GM19324 (cell line): ENCODE results near the gene RFTN1.
"Not testable (repeated sequence)": the region's sequence is repeated elsewhere in the genome, so short reads cannot be mapped to it uniquely, and the experiment has no call there.

Source experiments
- ATAC-seq: cut with Tn5 transposase; IDR thresholded peaks from one replicate; pipeline ENCODE4 v1.9.1; 2021; ENCODE audit warnings: mild to moderate bottlenecking, moderate library complexity; ENCODE audit not compliant: unreplicated experiment, low FRiP score

RFTN1 gene

DNA sequence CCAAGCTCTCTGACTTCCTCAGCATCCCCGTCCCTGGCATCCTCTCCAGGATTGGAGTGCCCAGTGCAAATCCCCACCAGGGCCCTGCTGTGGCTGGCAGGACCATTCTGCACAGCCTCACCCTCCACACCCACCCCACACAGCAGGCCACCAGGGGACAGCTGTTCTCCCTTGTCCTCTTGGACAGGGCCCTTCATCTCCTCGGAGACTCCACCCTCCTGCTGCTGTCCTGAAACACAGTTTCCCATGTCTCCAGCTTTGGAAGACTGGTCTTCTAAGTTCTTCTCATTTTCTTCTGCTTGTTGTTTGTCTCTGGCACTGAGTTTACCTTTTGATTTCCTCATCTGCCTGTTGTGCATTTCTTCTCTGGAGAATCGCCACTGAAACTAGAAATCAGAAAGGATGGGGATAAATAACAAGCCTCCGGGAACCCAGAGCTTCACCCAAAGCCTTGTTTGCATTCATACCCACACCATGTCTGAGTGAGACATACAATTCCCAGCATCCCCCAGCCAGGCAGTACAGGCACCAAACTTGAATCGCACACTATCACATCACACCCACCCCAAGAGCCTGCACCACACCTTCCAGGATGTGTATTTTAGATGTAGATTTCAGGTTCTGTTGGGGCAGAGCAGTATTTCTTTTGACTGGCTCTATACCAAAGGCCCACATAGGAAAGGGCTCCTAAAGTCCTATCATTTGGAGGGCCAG lies 196.5 kb downstream of the RFTN1 start:
- no peak for ATAC-seq

DNA sequence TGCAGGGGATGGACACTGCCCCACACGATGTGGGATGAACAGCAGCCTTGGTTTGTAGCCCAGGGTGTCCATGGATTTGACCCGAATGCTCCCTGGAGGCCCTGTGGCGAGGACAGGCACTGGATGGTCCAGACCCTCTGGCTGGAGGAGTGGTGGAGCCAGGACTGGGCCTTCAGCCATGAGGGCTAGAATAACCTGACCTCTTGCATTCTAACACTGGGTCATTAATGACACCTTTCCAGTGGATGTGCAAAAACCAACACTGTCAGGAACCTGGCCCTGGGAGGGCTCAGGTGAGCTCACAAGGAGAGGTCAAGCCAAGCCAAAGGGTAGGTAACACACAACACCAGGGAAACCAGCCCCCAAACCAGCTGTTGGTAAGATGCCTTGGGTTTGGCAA lies 197.1 kb downstream of the RFTN1 start:
- no peak for ATAC-seq

DNA sequence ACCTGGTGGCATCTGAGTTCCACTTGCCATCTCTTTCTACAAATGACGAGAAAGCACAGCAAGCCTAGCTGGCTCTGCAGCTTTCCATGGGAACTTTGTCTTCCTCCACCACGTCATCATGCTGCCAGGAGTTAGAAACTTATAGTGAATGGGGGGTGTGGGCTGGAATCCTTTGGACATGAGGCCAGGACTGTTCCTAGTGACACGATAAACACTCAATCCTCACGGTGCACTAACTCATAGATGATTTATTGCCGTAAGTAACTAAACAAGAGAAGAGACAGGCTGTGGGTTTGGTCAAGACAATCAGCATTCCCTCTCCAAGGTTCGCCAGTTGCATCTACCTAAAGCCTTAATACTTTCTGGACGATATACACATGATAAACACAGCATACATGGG lies 197.9 kb downstream of the RFTN1 start:
- no peak for ATAC-seq

DNA sequence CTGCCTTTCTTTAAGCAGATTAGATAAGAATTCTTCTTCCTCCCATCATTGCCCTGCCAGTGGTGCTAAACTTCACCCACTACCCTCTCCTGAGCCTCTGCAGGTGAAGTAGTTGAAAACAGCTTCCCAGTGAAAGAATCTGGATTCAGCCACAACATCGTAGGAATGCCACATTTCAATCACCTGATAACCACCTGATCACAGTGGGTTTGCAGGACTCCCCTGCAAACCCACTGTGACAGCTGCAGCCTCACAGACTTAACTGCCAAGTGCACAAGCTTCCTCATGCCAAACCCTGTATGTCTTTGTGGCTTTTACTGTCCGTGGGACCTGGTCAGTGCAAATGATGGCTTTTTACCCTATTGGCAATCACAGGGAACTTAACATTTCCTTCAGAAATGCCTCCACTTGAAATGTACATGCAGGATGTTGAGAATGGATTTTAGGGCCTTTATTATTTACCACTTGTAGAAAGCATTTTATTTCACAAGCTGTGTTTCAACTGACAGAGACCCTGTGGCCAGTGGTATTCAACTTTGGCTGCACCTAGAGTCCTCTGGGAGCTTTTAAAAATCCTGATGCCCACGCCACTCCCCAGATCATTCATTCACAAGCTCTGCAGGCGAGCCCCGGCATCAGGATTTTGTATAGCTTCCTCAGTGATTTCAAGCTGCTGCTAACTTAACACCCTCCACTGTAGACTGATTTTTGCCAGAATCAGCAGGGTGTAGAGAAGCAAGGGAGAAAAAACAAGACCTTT lies 199.4 kb downstream of the RFTN1 start:
- ATAC-seq, result no peak

DNA sequence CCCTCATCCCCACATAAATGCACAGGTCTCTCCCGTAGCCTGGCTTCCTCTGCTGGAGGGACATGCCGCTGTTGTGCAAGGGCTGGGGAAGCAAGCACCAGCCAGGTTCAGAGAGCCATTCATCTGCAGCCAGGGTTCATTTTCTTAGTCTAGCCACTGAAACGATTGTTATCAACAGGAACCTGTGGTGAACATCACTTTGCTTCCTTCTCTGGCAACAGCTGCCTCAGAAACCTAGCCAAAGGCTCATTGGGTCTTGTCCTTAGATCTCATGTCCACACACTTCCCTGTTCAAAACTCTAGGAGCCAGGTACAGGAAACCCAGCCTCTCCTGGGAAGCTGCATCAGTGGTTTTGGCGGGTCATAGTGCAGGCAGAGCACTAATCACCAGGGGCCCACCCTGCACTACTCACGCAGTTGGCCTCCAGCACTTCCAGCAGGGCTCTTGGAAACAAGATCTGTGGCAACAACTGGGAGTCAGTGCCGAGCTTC lies 201.5 kb downstream of the RFTN1 start:
- peak; percentile 45 for ATAC-seq

DNA sequence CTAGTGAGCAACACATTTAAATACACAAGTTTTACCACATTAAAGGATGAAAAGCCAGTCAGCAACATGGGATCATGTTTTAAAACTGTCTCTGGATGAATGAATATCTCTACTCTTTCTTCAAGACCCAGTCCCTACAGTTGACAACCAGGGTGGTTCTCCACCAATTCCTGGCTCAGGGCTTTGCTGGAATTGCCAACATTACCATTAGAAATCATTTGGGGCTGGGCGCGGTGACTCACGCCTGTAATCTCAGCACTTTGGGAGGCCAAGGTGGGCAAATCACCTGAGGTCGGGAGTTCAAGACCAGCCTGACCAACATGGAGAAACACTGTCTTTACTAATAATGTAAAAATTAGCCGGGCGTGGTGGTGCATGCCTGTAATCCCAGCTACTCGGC lies 203.0 kb downstream of the RFTN1 start:
- not testable (repeated sequence) for ATAC-seq

DNA sequence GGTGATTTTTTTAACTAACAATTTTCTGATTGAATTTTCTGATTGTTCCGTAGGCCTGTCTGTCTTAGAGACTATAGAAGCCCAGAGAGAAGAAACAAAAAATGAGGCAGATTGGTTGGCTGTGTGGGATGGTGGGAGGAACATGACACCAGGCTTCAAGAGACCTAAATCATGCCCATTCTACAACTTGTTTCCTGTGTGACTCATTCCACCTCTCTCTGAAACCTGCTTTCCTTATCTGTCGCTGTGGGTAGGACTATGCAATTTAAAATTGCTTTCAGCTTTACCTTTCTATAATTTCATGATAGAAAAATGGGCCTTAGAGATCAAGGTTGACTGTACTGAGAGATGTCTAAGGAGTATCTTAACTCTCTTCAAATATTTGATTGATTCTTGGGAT lies 203.9 kb downstream of the RFTN1 start:
- peak; percentile 47 for ATAC-seq

DNA sequence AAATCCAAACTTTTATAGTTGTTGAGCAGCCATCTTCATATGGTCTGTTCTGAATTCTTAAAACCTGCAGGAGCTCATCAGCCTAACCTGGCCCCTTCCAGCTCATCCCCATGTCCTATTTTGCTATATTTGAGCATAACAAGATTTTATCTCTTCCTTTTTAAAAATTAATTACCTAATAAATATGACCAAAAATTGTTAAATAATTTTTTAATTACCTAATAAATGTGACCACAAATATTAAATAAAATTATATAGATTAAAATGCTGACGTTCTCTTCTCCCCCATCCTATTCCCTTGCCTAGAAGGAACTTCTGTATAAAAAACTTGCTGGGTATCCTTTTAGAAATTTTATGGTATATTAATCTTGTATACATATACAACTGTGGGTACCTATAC lies 204.8 kb downstream of the RFTN1 start:
- ATAC-seq, result no peak

DNA sequence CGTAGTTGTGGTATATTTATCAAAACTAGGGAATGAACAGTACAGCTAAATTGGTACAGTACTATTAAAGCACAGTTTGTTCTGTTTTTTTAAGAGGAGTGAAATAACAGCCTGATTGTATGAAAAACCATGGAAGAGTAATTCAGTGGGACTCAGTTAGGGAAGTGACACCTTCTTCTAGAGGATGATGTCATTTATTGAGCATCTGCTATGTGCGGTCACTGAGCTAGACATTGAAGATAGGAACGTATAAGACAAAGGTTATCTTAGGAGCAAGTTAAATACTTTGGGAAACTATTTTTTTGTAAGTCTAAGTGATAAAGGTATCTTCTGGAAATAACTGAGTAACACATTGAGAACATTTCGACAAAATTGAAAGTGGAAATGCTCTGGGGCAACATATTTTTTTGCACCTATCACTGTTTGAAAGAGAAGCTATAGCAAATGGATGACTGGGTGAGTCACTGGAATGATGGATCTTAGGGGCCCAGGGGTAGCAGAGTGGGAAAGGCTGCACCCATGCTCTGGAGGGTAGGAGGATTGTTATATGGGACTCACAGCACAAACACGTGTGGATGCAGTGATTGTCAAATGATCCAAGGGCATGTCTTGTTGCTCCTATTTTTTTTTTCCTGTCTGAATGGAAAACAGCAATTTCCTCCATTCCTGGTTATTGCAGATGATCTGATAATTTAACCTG lies 205.5 kb downstream of the RFTN1 start:
- no peak for ATAC-seq

DNA sequence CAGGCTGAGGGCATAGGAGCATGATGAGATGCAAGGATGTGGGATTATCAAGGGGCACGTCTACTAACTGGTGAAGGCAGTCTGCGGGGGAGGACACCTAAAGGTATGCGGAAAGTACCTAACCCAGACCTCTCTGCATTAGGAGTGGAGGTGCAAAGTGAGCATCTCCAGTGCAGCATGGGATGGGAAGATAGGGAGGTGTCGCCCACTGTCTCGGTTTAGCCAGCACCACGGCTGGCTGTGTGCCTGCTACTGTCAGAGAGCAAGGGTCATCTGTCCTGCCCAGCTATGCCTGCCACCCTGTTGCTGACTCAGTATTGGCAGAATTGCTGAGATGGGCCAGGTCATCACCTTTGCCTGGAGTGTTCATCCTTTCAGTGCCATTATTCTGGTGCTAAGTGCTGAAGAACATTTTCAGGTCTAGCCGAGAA lies 208.4 kb downstream of the RFTN1 start:
- ATAC-seq, result no peak

DNA sequence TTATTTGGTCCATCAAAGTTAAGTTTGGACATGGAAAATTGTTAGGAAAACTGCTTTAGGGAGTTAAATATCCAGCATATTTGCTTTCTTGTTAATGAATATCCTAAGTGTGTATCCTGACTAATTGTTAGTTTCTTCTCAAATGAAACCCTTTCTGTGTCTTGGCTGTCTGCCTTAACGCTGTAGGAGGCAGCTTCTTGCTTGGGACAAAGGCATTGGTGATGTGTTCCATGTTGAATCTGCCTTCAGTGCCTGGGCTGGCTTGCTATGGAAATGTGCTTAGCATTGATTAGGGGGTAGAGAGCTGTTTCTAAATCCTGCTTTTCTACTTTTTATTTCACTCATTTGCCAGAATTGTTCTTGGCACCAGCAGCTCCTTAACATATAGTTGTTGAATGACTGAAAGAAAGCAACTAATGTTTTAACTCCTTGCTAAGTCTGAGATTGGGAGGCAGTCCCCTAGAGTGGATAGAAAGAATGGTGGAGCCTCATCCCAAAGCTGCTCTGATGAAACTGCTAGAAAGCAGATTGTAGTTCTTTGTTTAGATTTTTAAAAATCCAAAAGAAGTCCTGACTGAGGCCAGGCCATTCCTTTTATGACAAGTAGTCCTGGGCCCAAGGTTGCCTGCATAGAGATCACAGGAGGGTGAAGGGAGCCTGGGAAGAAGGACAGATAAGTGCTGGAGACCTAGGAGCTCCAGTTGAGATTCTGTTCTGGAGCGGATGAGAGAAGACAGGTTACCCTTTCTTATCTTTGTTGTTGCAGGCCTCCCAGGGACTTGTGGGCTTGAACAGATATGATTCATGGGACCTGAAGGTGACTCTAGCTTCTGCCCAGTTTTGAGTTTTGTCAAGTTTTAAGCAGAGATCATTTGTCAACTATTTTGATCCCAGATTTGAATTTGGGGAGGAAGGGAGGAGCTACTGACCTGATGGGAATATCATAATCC lies 209.2 kb downstream of the RFTN1 start:
- ATAC-seq, result no peak

DNA sequence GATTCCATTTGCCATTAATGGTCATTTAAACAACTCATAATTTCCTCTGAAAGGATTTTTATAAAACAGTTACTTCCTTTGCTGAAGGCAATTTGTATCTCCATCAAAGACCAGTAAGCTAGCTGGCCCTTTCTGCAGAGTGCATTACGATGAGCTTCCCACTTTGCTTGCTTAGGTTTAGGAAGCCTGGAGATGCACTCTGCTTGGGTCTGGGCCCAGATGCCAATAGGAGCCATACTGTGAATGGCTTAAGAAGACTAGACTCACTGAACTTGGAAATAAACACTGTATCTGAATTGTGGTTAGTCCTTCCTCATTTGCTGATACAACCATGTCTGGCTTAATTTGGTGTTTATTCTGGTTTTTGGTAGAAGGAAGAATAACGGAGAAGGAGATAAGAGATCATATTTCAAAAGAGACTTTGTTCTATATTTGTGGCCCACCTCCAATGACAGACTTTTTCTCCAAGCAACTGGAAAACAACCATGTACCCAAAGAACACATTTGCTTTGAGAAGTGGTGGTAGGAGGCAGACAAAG lies 210.4 kb downstream of the RFTN1 start:
- no peak for ATAC-seq

DNA sequence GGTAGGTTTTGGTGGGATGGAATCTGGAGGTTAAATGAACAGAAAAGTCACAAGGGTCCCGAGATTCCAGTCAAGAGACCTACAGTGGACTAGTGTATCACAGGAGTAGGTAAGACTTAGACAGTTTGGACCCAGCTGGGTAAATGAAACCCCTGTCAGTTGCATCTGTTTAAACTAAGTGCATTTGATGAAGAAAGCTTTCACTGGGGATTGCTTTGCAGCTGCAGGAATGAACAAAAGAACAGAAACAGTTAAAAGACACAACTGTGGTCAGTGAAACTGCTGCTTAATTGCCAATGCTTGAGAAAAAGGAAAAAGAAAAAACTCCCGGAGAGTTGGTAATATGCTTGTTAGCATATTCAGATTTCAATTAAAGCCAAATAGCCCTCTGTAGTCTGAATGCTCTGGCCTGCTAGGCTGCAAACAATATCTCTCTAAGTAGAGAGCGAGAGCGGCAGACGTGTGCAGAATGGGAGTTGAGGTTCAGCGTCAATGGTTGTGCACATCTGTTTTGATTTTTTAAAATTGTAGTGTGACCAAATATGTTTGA lies 211.3 kb downstream of the RFTN1 start:
- ATAC-seq, result no peak

DNA sequence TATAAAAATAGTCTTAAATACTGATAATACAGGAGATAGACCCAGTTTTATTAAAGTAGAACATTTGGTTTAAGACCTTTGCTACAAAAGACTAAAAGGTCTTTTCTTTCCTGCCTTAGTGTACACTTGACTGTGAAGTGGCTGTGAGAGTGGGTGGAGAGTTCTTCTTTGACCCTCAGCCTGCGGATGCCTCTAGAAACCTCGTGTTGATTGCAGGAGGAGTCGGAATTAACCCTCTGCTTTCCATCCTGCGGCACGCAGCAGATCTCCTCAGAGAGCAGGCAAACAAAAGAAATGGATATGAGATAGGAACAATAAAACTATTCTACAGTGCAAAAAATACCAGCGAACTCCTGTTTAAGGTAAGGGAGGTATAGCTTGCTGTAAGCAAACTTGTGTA lies 212.0 kb downstream of the RFTN1 start:
- ATAC-seq, result no peak

DNA sequence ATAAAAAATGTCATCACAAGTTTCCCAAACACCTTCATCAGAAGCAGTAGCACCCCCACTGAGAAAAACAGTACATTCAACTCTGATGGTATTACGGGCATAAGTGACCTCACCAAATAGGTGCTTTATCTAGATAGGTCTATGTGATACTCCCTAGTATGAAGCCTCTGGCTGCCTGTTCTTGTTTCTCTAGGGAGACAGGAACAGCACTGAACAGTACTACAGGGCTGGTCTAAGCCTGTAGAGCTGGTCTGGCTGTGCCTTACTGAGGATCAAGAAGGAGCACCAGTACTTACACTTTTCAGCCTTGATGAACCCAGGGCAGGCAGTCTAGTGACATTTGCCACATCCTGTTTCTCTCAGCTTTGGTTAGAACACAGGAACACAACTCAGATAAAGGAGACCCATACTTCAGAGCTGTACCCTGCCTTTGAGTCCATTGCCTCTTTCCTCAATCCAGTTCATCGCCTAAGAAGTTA lies 212.6 kb downstream of the RFTN1 start:
- ATAC-seq, result no peak

DNA sequence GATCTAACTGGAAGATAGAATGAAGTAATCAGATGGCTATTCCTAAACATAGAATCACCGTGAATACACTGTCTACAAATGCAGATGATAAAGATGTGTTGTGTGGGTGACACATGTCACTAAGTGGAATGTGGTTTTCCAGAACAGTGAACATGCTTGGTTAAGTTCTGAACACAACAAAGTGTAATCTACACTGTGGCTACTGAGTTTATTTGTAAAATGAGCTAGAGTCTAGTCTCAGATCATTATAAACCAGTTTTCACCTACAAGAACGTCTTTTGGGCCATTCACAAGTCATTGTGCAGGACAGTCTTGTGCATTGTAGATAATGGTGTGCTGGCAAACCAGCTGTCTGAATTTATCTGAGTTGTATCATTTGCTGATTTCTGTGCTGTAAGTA lies 213.2 kb downstream of the RFTN1 start:
- no peak for ATAC-seq

DNA sequence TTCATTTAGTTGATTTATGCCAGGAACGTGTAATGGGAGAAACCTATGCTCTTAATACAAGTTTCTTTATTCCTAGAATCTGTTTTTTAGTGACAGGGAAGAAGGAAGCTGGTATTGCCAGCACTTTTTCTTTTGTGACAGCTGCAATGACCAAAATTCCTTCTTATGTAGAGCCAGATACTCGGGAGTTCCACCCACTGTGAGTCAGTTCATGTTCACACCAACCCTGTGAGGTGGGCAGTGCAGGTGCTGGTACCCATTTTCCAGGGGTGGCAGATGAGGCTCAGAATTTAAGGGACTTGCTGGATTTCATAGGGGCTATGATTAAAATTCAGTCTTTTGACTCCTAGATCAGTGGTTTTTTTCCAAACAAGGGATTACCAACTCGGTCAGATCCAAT lies 213.8 kb downstream of the RFTN1 start:
- no peak for ATAC-seq

DNA sequence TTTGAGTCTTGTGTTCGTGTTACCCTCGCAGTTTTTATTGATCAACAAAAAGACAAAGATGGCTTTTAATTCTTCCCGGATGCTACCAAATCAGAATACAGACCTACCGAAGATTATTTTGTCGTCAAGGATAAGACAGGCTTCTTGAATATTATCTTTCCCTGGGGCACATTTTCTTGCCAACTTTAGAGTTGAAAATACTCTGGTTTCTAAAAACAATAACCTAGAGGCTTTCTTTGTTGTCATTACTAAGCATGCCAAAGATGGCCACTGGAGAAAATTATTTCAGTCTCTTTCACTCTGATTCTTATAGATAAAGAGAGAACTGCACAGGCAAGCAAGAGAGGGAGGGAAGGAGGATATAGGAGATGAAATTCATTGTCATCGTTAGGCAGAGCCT lies 214.6 kb downstream of the RFTN1 start:
- ATAC-seq, result no peak

DNA sequence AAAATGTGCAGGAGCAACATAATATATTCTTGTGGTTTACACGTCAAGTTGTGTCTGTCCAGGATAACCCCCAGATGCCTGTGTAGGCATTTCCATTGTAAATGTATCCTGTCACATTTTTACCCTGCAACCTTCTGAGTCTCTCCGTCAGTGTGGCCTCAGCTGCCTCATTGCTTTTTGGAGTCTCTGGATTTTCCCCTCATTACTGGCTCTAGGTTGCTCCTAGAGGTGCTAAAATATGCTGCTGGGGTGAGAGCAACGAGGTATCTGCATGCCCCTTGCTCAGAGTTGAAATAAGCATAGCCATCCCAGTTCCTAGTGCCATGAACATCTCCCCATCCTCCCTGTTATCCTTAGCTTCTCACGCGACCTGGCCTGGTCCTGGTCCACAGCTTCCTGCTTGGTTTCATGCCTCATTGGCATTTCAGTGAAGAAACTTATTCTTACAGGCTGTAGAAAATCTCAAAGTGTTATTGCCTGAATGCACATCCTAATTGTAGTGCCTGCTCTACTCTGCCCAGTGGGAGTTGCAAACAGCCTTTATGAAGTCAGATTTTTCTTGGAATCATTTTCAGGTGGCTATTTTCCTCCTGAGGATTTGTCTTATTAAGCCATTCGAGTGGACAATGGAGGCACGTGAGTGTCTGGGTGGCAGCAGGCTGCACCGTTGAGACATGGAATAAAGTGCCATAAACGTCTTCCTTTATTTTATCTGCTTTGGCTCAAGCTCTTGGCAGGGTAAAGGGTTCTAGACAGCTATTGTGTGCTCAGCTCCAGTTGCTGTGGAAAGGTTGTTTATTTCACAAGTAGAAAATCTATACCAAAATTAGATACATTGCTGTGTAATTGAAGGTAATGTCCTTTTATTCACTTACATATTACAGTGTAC lies 215.3 kb downstream of the RFTN1 start:
- no peak for ATAC-seq
